Activated CD8-positive, alpha-beta memory T cell treated with anti-CD3 and anti-CD28 coated beads for 36 hours (primary cell): Measurements from ENCODE around the gene VSIR. TPM values are rescaled to one million over a fixed set of nuclear protein-coding genes. Genes with fewer than 3 reads are reported as not detected.

ENCODE experiments used
- CTCF ChIA-PET: fragments of 350-600 bp; sonication (Branson Sonifier 250); formaldehyde crosslinking; loops from one replicate; lab custom pipeline; 2021; ENCODE audit warnings: antibody characterized with exemption; lab: Charles Lee
- POLR2A ChIA-PET: fragments of 350-600 bp; sonication (Branson Sonifier 250); formaldehyde crosslinking; loops from one replicate; lab custom pipeline; 2021; ENCODE audit warnings: antibody characterized with exemption; lab: Charles Lee
- total RNA-seq, 2 experiments: library from RNA; stranded (reverse); gene quantifications; one replicate each; pipeline ENCODE4 v1.2.3, GENCODE V29; 2021

The VSIR gene
- total RNA-seq, 2 experiments from 2014 or later: 52.7 to 60.8 TPM

DNA sequence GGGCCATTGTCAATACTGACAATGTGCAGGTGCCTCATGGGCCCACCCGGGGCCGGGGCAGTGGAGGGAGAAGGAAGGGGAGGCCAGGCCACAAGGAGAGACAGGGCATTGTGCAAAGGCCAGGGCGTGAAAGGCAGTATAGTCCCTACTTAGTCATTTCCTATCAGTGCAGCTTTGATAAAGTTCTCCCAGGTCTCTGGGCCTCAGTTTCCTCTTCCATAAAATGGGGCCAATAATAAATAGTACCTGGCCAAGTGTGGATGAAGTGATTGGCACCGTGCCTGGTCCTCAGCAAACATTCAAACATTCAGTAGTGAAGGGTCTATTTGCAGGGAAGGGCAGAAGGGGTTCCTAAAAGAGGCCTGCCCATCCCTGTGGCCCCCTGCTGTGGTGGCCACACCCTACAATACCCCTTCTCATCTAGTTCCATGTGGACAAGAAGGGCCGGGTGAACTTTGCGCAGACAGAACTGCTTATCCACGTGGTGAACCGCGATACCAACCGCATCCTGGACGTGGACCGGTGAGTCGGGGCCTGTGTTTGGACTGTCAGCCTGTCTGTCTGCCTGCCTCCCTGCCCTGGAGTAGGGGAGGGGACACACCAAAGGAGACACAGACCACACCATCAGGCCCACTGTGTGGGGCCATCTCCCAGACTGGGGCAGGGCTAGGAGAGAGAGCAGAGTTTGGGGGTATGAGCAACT lies 36.9 kb upstream of the VSIR start:
- ChIA-PET CTCF (interaction anchor here (1.5 to 2.8 kb wide), 4 partner anchors 34 to 113 kb away, joined by 3 to 8 read pairs (median 6); no protein-coding TSS in a partner anchor), POLR2A (no interaction called here)

DNA sequence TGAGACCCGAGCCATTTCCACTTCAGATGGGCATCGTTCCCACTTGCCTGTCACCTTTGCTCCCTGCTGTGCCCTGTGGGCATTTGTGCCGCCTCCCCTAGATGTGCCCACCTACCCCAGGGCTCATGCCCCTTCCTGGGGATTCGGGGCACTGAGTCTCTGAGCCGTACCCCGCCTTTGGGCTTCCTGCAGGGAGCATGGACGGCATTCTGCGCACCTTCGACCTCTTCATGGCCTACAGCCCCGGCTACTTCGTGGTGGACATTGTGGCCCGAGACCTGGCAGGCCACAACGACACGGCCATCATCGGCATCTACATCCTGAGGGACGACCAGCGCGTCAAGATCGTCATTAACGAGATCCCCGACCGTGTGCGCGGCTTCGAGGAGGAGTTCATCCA lies 36.3 kb upstream of the VSIR start:
- ChIA-PET POLR2A (no interaction called here), CTCF (no interaction called here)

DNA sequence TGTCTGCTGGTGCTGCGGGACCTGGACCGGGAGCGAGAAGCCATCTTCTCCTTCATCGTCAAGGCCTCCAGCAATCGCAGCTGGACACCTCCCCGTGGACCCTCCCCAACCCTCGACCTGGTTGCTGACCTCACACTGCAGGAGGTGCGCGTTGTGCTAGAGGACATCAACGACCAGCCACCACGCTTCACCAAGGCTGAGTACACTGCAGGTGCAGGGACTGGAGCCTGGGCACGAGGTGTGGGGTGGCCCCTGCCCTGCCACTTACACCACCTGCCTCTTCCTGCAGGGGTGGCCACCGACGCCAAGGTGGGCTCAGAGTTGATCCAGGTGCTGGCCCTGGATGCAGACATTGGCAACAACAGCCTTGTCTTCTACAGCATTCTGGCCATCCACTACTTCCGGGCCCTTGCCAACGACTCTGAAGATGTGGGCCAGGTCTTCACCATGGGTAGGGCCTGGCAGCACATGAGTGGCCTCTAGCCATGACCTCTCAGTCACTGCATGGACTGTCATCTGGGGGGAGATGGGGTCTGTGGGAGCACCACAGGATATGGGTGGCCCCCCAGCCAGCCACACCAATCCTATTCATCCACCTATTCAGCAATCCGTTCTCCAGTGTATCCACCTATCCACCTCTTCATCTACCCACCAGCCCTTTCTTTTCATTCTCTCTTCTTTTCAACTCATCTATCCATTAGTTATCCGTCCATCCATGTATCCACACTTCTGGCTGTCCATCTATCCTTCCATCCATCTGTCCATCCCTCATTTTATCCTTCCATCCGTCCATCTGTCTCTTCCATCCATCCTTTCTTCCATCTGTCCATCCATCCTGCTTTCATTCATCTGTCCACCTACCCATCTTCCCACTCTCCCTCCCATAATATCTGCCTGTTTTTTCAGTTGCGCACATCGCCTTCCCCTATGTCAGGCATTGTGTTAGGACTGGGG lies 34.5 kb upstream of the VSIR start:
- ChIA-PET CTCF (interaction anchor here (1.5 kb wide), 1 partner anchor 111 kb away, joined by 3 read pairs; no protein-coding TSS in a partner anchor), POLR2A (no interaction called here)

GRCh38 chr10:71806704-71807556 lies 33.6 kb upstream of the VSIR start:
- ChIA-PET POLR2A (interaction anchor here (0.6 kb wide), 1 partner anchor 137 kb away, joined by 3 read pairs; no protein-coding TSS in a partner anchor), CTCF (interaction anchor here (1.5 kb wide), 1 partner anchor 110 kb away, joined by 3 read pairs; no protein-coding TSS in a partner anchor)

DNA sequence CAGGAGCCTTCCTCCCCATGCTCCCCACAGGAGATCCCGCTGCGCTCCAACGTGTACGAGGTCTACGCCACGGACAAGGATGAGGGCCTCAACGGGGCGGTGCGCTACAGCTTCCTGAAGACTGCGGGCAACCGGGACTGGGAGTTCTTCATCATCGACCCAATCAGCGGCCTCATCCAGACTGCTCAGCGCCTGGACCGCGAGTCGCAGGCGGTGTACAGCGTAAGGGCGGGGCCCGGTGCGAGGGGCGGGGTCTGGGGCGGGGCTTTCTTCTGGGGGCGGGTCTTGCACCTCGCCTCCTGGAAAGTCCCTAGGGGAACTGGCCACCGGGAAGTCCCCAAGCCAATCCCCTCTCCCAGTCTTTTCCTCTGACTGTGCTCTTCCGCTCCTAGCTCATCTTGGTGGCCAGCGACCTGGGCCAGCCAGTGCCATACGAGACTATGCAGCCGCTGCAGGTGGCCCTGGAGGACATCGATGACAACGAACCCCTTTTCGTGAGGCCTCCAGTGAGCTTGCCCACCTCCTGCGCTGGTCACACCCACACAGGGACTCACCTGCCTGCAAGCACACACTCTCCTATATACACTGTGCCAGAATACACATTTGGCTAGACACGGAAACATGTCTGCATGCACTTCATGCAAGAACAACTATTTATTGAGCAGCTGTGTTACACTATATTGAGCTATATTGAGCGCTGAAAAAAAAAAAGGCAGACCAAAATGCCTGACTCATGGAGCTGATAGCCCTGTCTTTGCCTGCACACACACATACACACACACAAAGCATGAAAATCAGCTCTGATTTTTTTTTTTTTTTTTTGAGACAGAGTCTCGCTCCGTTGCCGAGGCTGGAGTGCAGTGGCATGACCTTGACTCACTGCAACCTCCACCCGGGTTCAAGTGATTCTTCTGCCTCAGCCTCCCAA lies 32.7 kb upstream of the VSIR start:
- POLR2A ChIA-PET: interaction anchor here (0.6 kb wide), 1 partner anchor 136 kb away, joined by 3 read pairs; no protein-coding TSS in a partner anchor
- CTCF ChIA-PET: interaction anchor here (1.5 kb wide), 1 partner anchor 109 kb away, joined by 3 read pairs; no protein-coding TSS in a partner anchor

DNA sequence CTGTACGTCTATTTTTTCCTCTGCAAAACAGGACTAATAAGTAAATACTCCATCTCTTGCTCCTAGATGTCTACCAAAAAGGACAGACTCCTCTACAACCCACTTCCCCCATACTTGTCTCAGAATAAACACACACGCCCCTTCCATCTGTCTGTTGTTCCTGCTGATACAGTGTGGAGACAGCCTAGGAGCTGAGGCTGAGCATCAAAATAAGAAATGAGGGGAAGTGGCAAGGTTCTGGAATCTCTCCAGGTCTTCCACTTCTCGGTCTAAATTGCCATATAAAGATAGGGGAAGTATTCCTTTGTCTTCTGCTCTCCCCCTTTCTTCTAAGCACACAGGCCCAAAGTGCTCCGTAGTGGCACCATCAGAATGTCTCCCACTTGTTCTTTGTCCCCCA lies 30.8 kb upstream of the VSIR start:
- ChIA-PET CTCF (interaction anchor here (0.7 kb wide), 1 partner anchor 8 kb away, joined by 4 read pairs; no protein-coding TSS in a partner anchor), POLR2A (interaction anchor here (0.7 kb wide), 1 partner anchor 180 kb away, joined by 4 read pairs; no protein-coding TSS in a partner anchor)

GRCh38 chr10:71802715-71803488 lies 29.6 kb upstream of the VSIR start:
- POLR2A ChIA-PET: interaction anchor here (0.7 kb wide), 1 partner anchor 179 kb away, joined by 4 read pairs; no protein-coding TSS in a partner anchor
- CTCF ChIA-PET: interaction anchor here (0.7 kb wide), 1 partner anchor 97 kb away, joined by 6 read pairs; no protein-coding TSS in a partner anchor

- ChIA-PET CTCF (no interaction called here), POLR2A (no interaction called here)
Observed at GRCh38 chr10:71802235-71802634, 28.9 kb upstream of the VSIR start.

- POLR2A ChIA-PET: no interaction called here
- CTCF ChIA-PET: no interaction called here
Observed at GRCh38 chr10:71801361-71801760, 28.0 kb upstream of the VSIR start.

DNA sequence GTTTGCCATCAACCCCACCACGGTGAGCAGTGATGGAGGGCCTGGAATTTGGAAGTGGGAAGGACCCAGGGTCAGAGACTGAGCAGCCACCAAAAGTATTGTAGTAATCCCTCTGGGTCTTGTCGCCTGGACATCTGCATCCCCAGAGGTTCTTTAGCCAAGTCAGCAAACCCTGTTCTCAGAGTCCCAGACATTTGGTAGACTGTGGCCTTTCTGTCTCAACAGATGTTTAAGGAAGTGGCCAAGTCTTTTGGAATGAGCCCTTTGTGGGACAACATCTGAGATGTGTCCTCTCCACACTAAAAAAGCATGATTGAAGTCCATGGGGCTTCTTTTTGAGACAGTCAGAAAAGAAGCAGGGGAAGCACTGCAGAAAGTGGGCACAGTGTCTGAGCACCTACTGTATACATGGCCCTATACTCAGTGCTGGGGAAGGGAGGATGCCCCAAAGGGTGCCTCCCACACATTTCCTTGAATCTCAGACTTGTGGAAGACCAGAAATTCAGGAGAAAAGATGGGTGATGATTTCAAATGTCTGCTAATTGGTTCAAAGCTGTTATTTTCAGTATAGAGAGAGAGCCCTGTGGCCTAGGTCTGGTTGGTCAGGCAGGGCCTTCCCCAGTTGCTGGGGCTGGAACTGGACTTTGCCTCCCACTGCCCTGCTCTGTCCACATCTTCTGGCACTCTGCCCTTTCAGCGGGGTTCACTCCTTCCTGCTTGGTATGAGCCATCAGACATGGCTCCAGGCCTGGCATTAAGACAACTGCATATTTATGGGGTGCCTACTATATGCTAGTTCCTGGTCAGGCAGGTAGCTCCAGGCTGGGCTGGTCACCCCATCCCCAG lies 26.5 kb upstream of the VSIR start:
- POLR2A ChIA-PET: no interaction called here

GRCh38 chr10:71799112-71799511 lies 25.8 kb upstream of the VSIR start:
- ChIA-PET POLR2A (no interaction called here), CTCF (no interaction called here)

More for the DNA sequence above, 26.5 kb upstream of the VSIR start:
- CTCF ChIA-PET: no interaction called here

- POLR2A ChIA-PET: no interaction called here
- CTCF ChIA-PET: no interaction called here
Observed at GRCh38 chr10:71798308-71798624, 24.9 kb upstream of the VSIR start.

GRCh38 chr10:71797533-71798307 lies 24.4 kb upstream of the VSIR start:
- ChIA-PET POLR2A (no interaction called here), CTCF (no interaction called here)

DNA sequence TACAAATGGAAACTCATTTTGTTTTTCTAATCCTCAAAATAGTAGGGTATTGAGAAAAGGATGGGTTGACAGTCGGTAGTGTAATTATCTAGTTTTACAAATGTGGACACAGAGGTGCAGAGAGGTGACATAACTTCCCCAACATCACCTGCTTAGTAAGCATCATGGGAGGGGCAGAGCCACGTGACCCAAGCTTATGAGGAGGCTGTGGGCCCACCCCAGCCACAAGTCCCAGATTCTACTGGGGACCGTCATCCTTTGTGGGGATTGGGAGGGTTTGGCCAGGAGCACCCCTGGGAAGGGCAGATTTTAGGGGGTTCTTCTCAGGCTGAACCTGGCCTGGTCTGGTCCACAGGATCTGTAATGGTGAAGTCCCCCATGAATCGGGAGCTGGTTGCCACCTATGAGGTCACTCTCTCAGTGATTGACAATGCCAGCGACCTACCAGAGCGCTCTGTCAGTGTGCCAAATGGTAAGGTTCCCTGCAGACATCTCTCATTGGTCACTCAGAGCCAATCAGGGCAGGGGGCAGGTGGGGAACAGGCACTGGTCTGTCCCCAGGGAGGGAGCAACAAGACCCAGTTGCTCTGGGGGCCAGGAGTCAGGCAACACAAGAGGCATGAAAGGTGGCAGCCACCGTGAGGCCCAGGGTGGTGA lies 23.6 kb upstream of the VSIR start:
- CTCF ChIA-PET: interaction anchor here (0.6 to 0.7 kb wide), 2 partner anchors 100 to 101 kb away, joined by 3 read pairs; no protein-coding TSS in a partner anchor
- POLR2A ChIA-PET: no interaction called here

DNA sequence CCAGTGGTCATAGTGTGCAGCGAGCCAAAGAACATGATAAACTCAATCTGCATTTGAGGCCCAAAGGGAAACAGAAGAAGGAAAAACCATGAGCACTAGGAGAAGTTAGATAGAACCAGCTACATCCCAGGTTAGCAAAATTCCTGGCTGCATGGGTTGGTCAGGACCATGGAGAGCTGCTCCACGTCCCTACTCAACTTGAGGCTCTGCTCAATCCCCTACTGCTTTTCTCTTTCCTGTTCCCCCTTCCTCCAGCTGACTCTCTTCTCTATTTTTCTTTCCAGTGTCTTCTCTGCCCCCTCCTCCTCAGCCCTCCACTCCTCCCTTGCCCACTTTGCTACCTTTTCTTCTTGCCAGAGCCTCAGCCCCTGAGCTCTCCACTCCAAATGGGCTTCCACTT lies 21.9 kb upstream of the VSIR start:
- ChIA-PET POLR2A (no interaction called here), CTCF (no interaction called here)
